WTC11 (cell line): ENCODE data around the gene SYN1. TPM values are rescaled to one million over a fixed set of nuclear protein-coding genes. Genes with fewer than 3 reads are reported as not detected.
"Not testable (repeated sequence)": the region's sequence is repeated elsewhere in the genome, so short reads cannot be mapped to it uniquely, and the experiment has no call there.

ENCODE experiments used
- ATAC-seq: fragments of 200-7000 bp; cut with Tn5 transposase; 2 replicates; pipeline ENCODE4 v1.10.0; 2021; ENCODE audit warnings: mild to moderate bottlenecking, moderate library complexity
- CTCF ChIA-PET: fragments of 300-600 bp; sonication (Branson Sonifier 250); formaldehyde crosslinking; loops from one replicate; lab custom pipeline; 2021; ENCODE audit warnings: antibody characterized with exemption; lab: Charles Lee
- POLR2A ChIA-PET: fragments of 350-600 bp; sonication (Branson Sonifier 250); formaldehyde crosslinking; loops from one replicate; lab custom pipeline; 2021; ENCODE audit warnings: antibody characterized with exemption; lab: Charles Lee
- DNase-seq: peaks from one replicate; pipeline ENCODE4 v3.0.0; 2021; ENCODE audit warnings: low spot score
- H3K27ac Mint-ChIP-seq: 2 replicates; pipeline ENCODE4 v1.8.0; 2021; ENCODE audit warnings: mixed read lengths
- H3K27me3 Mint-ChIP-seq: 2 replicates; pipeline ENCODE4 v1.8.0; 2021; ENCODE audit warnings: low read depth, mild to moderate bottlenecking, moderate library complexity, mixed read lengths
- H3K36me3 Mint-ChIP-seq: 2 replicates; pipeline ENCODE4 v1.8.0; 2021; ENCODE audit warnings: mixed read lengths
- H3K4me1 Mint-ChIP-seq: 2 replicates; pipeline ENCODE4 v1.8.0; 2022; ENCODE audit warnings: mixed read lengths
- H3K4me3 Mint-ChIP-seq: 2 replicates; pipeline ENCODE4 v1.8.0; 2021; ENCODE audit warnings: mild to moderate bottlenecking, moderate library complexity, mixed read lengths
- H3K9me3 Mint-ChIP-seq: 2 replicates; pipeline ENCODE4 v1.8.0; 2021; ENCODE audit warnings: mixed read lengths
- AFF4 ChIP-seq: sonication (generic); formaldehyde crosslinking; IDR thresholded peaks from 2 replicates; pipeline ENCODE4 v1.8.1; 2023; ENCODE audit warnings: mild to moderate bottlenecking, missing genetic modification reagents, borderline replicate concordance
- ARID4B ChIP-seq: sonication (generic); formaldehyde crosslinking; IDR thresholded peaks from 2 replicates; pipeline ENCODE4 v1.8.0; 2023; ENCODE audit warnings: missing genetic modification reagents, mild to moderate bottlenecking, borderline replicate concordance
- E2F4 ChIP-seq: sonication (generic); formaldehyde crosslinking; IDR thresholded peaks from 2 replicates; pipeline ENCODE4 v1.8.1; 2022; ENCODE audit warnings: low read depth, mild to moderate bottlenecking, moderate library complexity, missing genetic modification reagents, borderline replicate concordance
- ETV6 ChIP-seq: sonication (generic); formaldehyde crosslinking; IDR thresholded peaks from 2 replicates; pipeline ENCODE4 v1.8.1; 2022; ENCODE audit warnings: mild to moderate bottlenecking, missing genetic modification reagents
- HMGXB4 ChIP-seq: sonication (generic); formaldehyde crosslinking; IDR thresholded peaks from 2 replicates; pipeline ENCODE4 v1.8.1; 2023; ENCODE audit warnings: mild to moderate bottlenecking, moderate library complexity, missing genetic modification reagents
- MYBL2 ChIP-seq: sonication (generic); formaldehyde crosslinking; IDR thresholded peaks from 2 replicates; pipeline ENCODE4 v1.8.1; 2023; ENCODE audit warnings: mild to moderate bottlenecking, moderate library complexity, missing genetic modification reagents
- NR3C1 ChIP-seq: sonication (generic); formaldehyde crosslinking; conservative IDR thresholded peaks from 2 replicates; pipeline ENCODE4 v1.8.1; 2023; ENCODE audit warnings: low read depth, mild to moderate bottlenecking, missing genetic modification reagents
- OVOL2 ChIP-seq: fragments of 250-450 bp; sonication (Bioruptor Pico); IDR thresholded peaks from 2 replicates; pipeline ENCODE4 v1.9.0; 2021; ENCODE audit warnings: mild to moderate bottlenecking, borderline replicate concordance
- RELA ChIP-seq: sonication (generic); formaldehyde crosslinking; IDR thresholded peaks from 2 replicates; pipeline ENCODE4 v1.8.1; 2022; ENCODE audit warnings: missing genetic modification reagents, mild to moderate bottlenecking, borderline replicate concordance
- SP1 ChIP-seq: sonication (generic); formaldehyde crosslinking; conservative IDR thresholded peaks from 2 replicates; pipeline ENCODE4 v1.8.1; 2022; ENCODE audit warnings: missing genetic modification reagents
- ZNF138 ChIP-seq: sonication (generic); formaldehyde crosslinking; conservative IDR thresholded peaks from 2 replicates; pipeline ENCODE4 v1.8.1; 2022; ENCODE audit warnings: mild to moderate bottlenecking, moderate library complexity, missing genetic modification reagents
- ZNF281 ChIP-seq: sonication (generic); formaldehyde crosslinking; IDR thresholded peaks from 2 replicates; pipeline ENCODE4 v1.8.0; 2023; ENCODE audit warnings: mild to moderate bottlenecking, missing genetic modification reagents
- ZNF416 ChIP-seq: fragments of 250-450 bp; sonication (Bioruptor Pico); IDR thresholded peaks from 2 replicates; pipeline ENCODE4 v1.9.0; 2021; ENCODE audit warnings: mild to moderate bottlenecking, inconsistent platforms
- ZNF532 ChIP-seq: fragments of 250-450 bp; sonication (Bioruptor Pico); IDR thresholded peaks from 2 replicates; pipeline ENCODE4 v1.9.0; 2021; ENCODE audit warnings: mild to moderate bottlenecking, borderline replicate concordance
- total RNA-seq: library from RNA; stranded (reverse); gene quantifications from 3 replicates; pipeline ENCODE4 v1.2.3, GENCODE V29; 2021

SYN1 gene
- total RNA-seq, 1 experiment from 2014 or later, result 7.1 TPM

GRCh38 chrX:47619486-47620302 lies at the start of gene SYN1 (continued):
- TF ChIP-seq ZNF532 (CRISPR knock-in tag), result no peak
- TF ChIP-seq ETV6, result peak; percentile 91
- no peak for TF ChIP-seq OVOL2 (CRISPR knock-in tag)
- no peak for TF ChIP-seq E2F4 (CRISPR knock-in tag)
- no peak for TF ChIP-seq ZNF138
- peak; percentile 88 for TF ChIP-seq ARID4B
- TF ChIP-seq NR3C1 (CRISPR knock-in tag), result no peak
- peak; percentile 75; the same call in 1 of the 2 replicates for TF ChIP-seq MYBL2 (CRISPR knock-in tag)
- TF ChIP-seq HMGXB4 (CRISPR knock-in tag), result no peak
- peak; percentile 87 for TF ChIP-seq SP1 (CRISPR knock-in tag)
- no peak for TF ChIP-seq ZNF416 (CRISPR knock-in tag)
- TF ChIP-seq AFF4 (CRISPR knock-in tag), result no peak
- TF ChIP-seq RELA, result no peak
- TF ChIP-seq ZNF281, result peak; percentile 85

GRCh38 chrX:47665797-47666196 lies 46.1 kb upstream of the SYN1 start:
- H3K27me3 Mint-ChIP-seq, result peaks cover 12% of the 10 kb centered on the region
- H3K4me1 Mint-ChIP-seq, result not testable (repeated sequence)

More at GRCh38 chrX:47665797-47666196, 46.1 kb upstream of the SYN1 start:
- POLR2A ChIA-PET, DNase-seq, H3K4me3 Mint-ChIP-seq, ATAC-seq, CTCF ChIA-PET, H3K9me3 Mint-ChIP-seq, H3K27ac Mint-ChIP-seq, H3K36me3 Mint-ChIP-seq: not testable (repeated sequence)
